Right renal cortex interstitium (tissue), 3 donors: ENCODE results near the gene ISG20. TPM values are rescaled to one million over a fixed set of nuclear protein-coding genes. Genes with fewer than 3 reads are reported as not detected.

Source experiments
- DNase-seq, 3 donors: peaks; one replicate each; pipeline ENCODE4 v3.0.0-alpha.2; 2013; ENCODE audit warnings: low read depth in 3 of 3, low spot score in 2 of 3
- polyA plus RNA-seq, 3 donors: library from polyadenylated mRNA; unstranded; fragments of 120-200 nt; gene quantifications; one replicate each; pipeline ENCODE4 v1.2.1, GENCODE V29; 2013; ENCODE audit not compliant: insufficient read length in 3 of 3

The ISG20 gene
- polyA plus RNA-seq, 3 donors: 1.00 to 1.3 (median 1.2) TPM

GRCh38 chr15:88680241-88681001 lies 41.6 kb downstream of the ISG20 start:
- DNase-seq: no peak

- DNase-seq: no peak
Observed at GRCh38 chr15:88681610-88682221, 42.9 kb downstream of the ISG20 start.

- no peak for DNase-seq
Observed at GRCh38 chr15:88684345-88684744, 45.5 kb downstream of the ISG20 start.

GRCh38 chr15:88686166-88686565 lies 47.4 kb downstream of the ISG20 start:
- no peak for DNase-seq

GRCh38 chr15:88688394-88688933 lies 49.6 kb downstream of the ISG20 start:
- no peak for DNase-seq

- DNase-seq: no peak
Observed at GRCh38 chr15:88690331-88690730, 51.5 kb downstream of the ISG20 start.

- no peak for DNase-seq
Observed at GRCh38 chr15:88693191-88693590, 54.4 kb downstream of the ISG20 start.

GRCh38 chr15:88695101-88695500 lies 56.3 kb downstream of the ISG20 start:
- DNase-seq: no peak

- DNase-seq: no peak
Observed at GRCh38 chr15:88695691-88696251, 57.0 kb downstream of the ISG20 start.

GRCh38 chr15:88696254-88696653 lies 57.4 kb downstream of the ISG20 start:
- DNase-seq: no peak

GRCh38 chr15:88697276-88697675 lies 58.5 kb downstream of the ISG20 start:
- no peak for DNase-seq

- no peak for DNase-seq
Observed at GRCh38 chr15:88699861-88700260, 61.0 kb downstream of the ISG20 start.

- DNase-seq: no peak
Observed at GRCh38 chr15:88700716-88701115, 61.9 kb downstream of the ISG20 start.

- no peak for DNase-seq
Observed at GRCh38 chr15:88701561-88702095, 62.8 kb downstream of the ISG20 start.

- DNase-seq: no peak
Observed at GRCh38 chr15:88702983-88703382, 64.2 kb downstream of the ISG20 start.

GRCh38 chr15:88703533-88703932 lies 64.7 kb downstream of the ISG20 start:
- no peak for DNase-seq

GRCh38 chr15:88704791-88705768 lies 66.3 kb downstream of the ISG20 start:
- peak in 1 of 3 donors; percentile 33 for DNase-seq

GRCh38 chr15:88705769-88706165 lies 67.0 kb downstream of the ISG20 start:
- DNase-seq: no peak
